GM19099 (cell line): ENCODE data around the gene SERINC2.

Experiments
- POLR2A ChIP-seq: IDR thresholded peaks from 3 replicates; pipeline ENCODE4 v1.6.1; 2011; ENCODE audit warnings: low read depth; ENCODE audit not compliant: insufficient read length; ENCODE audit errors: extremely low read depth

SERINC2 gene

GRCh38 chr1:31421371-31422040 is 8.5 kb downstream of the SERINC2 start:
- TF ChIP-seq POLR2A = no peak

GRCh38 chr1:31422505-31423319 is 9.7 kb downstream of the SERINC2 start:
- TF ChIP-seq POLR2A = no peak

GRCh38 chr1:31423418-31423947 is 10.5 kb downstream of the SERINC2 start:
- peak; percentile 50 for TF ChIP-seq POLR2A

GRCh38 chr1:31424568-31424967 is 11.6 kb downstream of the SERINC2 start:
- no peak for TF ChIP-seq POLR2A

- no peak for TF ChIP-seq POLR2A
Measured at GRCh38 chr1:31425301-31426081, 12.5 kb downstream of the SERINC2 start.

- no peak for TF ChIP-seq POLR2A
Measured at GRCh38 chr1:31426249-31426922, 13.4 kb downstream of the SERINC2 start.

- no peak for TF ChIP-seq POLR2A
Measured at GRCh38 chr1:31427322-31427721, 14.3 kb downstream of the SERINC2 start.

- no peak for TF ChIP-seq POLR2A
Measured at GRCh38 chr1:31428436-31429221, 15.6 kb downstream of the SERINC2 start.

GRCh38 chr1:31429583-31429982 is 16.6 kb downstream of the SERINC2 start:
- TF ChIP-seq POLR2A = no peak

- TF ChIP-seq POLR2A = no peak
Measured at GRCh38 chr1:31432592-31433395, 19.8 kb downstream of the SERINC2 start.

GRCh38 chr1:31433396-31433930 is 20.4 kb downstream of the SERINC2 start:
- TF ChIP-seq POLR2A = no peak

GRCh38 chr1:31434101-31434871 is 21.3 kb downstream of the SERINC2 start:
- TF ChIP-seq POLR2A = no peak
